HepG2 (cell line): ENCODE measurements around the gene USP36. TPM values are rescaled to one million over a fixed set of nuclear protein-coding genes. Genes with fewer than 3 reads are reported as not detected.

Experiments
- BCL3 ChIP-seq: sonication (generic); formaldehyde crosslinking; IDR thresholded peaks from 2 replicates; pipeline ENCODE4 v1.5.1; 2020; ENCODE audit warnings: mild to moderate bottlenecking, missing genetic modification reagents, moderate library complexity
- HDAC2 ChIP-seq: sonication (generic); formaldehyde crosslinking; IDR thresholded peaks from 2 replicates; pipeline ENCODE4 v1.4.0; 2020; ENCODE audit warnings: missing genetic modification reagents
- HMG20B ChIP-seq: conservative IDR thresholded peaks from 2 replicates; pipeline ENCODE4 v1.6.1; 2016; ENCODE audit warnings: missing genetic modification reagents, missing compliant biosample characterization
- HNF1A ChIP-seq, 2 experiments: sonication (generic) in 1 of 2; formaldehyde crosslinking in 1 of 2; IDR thresholded peaks; 2 replicates each; pipeline versions ENCODE4 v1.4.0 to v1.6.1; 2016 to 2020; ENCODE audit warnings: borderline replicate concordance in 1 of 2, low read depth in 1 of 2, mild to moderate bottlenecking in 1 of 2, missing genetic modification reagents in 1 of 2
- KAT8 ChIP-seq: IDR thresholded peaks from 2 replicates; pipeline ENCODE4 v1.6.1; 2016; ENCODE audit warnings: missing genetic modification reagents, missing compliant biosample characterization
- KLF12 ChIP-seq: sonication (generic); formaldehyde crosslinking; IDR thresholded peaks from 2 replicates; pipeline ENCODE4 v1.4.0; 2020; ENCODE audit warnings: missing genetic modification reagents, borderline replicate concordance
- KMT2B ChIP-seq: IDR thresholded peaks from 2 replicates; pipeline ENCODE4 v1.6.1; 2016; ENCODE audit warnings: missing genetic modification reagents, missing compliant biosample characterization
- MLLT10 ChIP-seq: sonication (generic); formaldehyde crosslinking; IDR thresholded peaks from 2 replicates; pipeline ENCODE4 v1.4.0; 2020; ENCODE audit warnings: missing genetic modification reagents
- NFKB2 ChIP-seq: sonication (generic); formaldehyde crosslinking; IDR thresholded peaks from 2 replicates; pipeline ENCODE4 v1.4.0; 2020; ENCODE audit warnings: missing genetic modification reagents, borderline replicate concordance
- ZBTB21 ChIP-seq: sonication (generic); formaldehyde crosslinking; IDR thresholded peaks from 2 replicates; pipeline ENCODE4 v1.4.0; 2020; ENCODE audit warnings: missing genetic modification reagents
- ZC3H4 ChIP-seq: sonication (generic); formaldehyde crosslinking; IDR thresholded peaks from 2 replicates; pipeline ENCODE4 v1.4.0; 2020; ENCODE audit warnings: missing genetic modification reagents, borderline replicate concordance
- ZFYVE20 ChIP-seq: sonication (generic); formaldehyde crosslinking; IDR thresholded peaks from 2 replicates; pipeline ENCODE4 v1.8.0; 2023; ENCODE audit warnings: low read depth, mild to moderate bottlenecking, moderate library complexity, missing genetic modification reagents, borderline replicate concordance
- ZNF230 ChIP-seq: sonication (generic); formaldehyde crosslinking; IDR thresholded peaks from 2 replicates; pipeline ENCODE4 v1.4.0; 2020; ENCODE audit warnings: mild to moderate bottlenecking, missing genetic modification reagents
- ZNF264 ChIP-seq: sonication (generic); formaldehyde crosslinking; IDR thresholded peaks from 2 replicates; pipeline ENCODE4 v1.4.0; 2020; ENCODE audit warnings: missing genetic modification reagents
- ZNF414 ChIP-seq: sonication (generic); formaldehyde crosslinking; IDR thresholded peaks from 2 replicates; pipeline ENCODE4 v1.5.0; 2020; ENCODE audit warnings: missing genetic modification reagents
- ZNF546 ChIP-seq: sonication (generic); formaldehyde crosslinking; conservative IDR thresholded peaks from 2 replicates; pipeline ENCODE4 v1.8.1; 2023; ENCODE audit warnings: mild to moderate bottlenecking, missing genetic modification reagents
- ZNF550 ChIP-seq: sonication (generic); formaldehyde crosslinking; IDR thresholded peaks from 2 replicates; pipeline ENCODE4 v1.4.0; 2020; ENCODE audit warnings: mild to moderate bottlenecking, missing genetic modification reagents, borderline replicate concordance
- ZNF788 ChIP-seq: sonication (generic); formaldehyde crosslinking; IDR thresholded peaks from 2 replicates; pipeline ENCODE4 v1.5.0; 2020; ENCODE audit warnings: mild to moderate bottlenecking, missing genetic modification reagents, borderline replicate concordance
- polyA plus RNA-seq, 8 experiments: library from polyadenylated mRNA; depleted of rRNA in 3 of 8; stranded (reverse) in 7 of 8; unstranded in 1 of 8; fragments of >200 nt; fragmentation: Illumina TruSeq in 4 of 8; extraction: Trizol in 4 of 8; gene quantifications; 2 replicates each; pipeline versions ENCODE4 v1.2.1 to v1.2.3, GENCODE V29; 2011 to 2016; ENCODE audit warnings: low read depth in 4 of 8, missing spikeins in 1 of 8, mixed read lengths in 1 of 8; ENCODE audit not compliant: insufficient read depth in 1 of 8
- total RNA-seq, 5 experiments: library from RNA; depleted of rRNA; stranded (reverse); fragments of >200 nt; fragmentation: Illumina TruSeq; extraction: Trizol; gene quantifications; 2 replicates each; pipeline ENCODE4 v1.2.3, GENCODE V29; 2016; ENCODE audit warnings: low read depth in 1 of 5

USP36 gene
- total and polyA plus RNA-seq, 2 of the 13 experiments (the other 11 are each of a cell fraction or from before 2014, with no cell fraction given) = 29.6 to 45.9 TPM

GRCh38 chr17:78882540-78883088, 42.0 kb upstream of the USP36 start (continued):
- TF ChIP-seq ZNF788 (CRISPR knock-in tag) (no peak), NFKB2 (no peak), ZNF550 (CRISPR knock-in tag) (no peak), ZC3H4 (peak; percentile 48; the same call in 1 of the 2 replicates), ZNF230 (CRISPR knock-in tag) (0 out of 2 replicates have a peak, but pooled peaks have one; percentile 19), ZNF264 (CRISPR knock-in tag) (no peak), HMG20B (CRISPR knock-in tag) (no peak), KMT2B (CRISPR knock-in tag) (no peak), ZNF546 (no peak), HDAC2 (CRISPR knock-in tag) (no peak), ZBTB21 (CRISPR knock-in tag) (no peak), KLF12 (CRISPR knock-in tag) (no peak), BCL3 (0 out of 2 replicates have a peak, but pooled peaks have one; percentile 43), ZNF414 (CRISPR knock-in tag) (0 out of 2 replicates have a peak, but pooled peaks have one; percentile 30), MLLT10 (CRISPR knock-in tag) (no peak), ZFYVE20 (no peak), KAT8 (CRISPR knock-in tag) (no peak), HNF1A (IDR thresholded peaks at IDR 0.05; ENCODE audit: low read depth) (no peak), HNF1A (CRISPR knock-in tag; IDR thresholded peaks at IDR 0.05; ENCODE audit: borderline replicate concordance) (0 out of 2 replicates have a peak, but pooled peaks have one; percentile 28)
